H9 (cell line): ENCODE data around the gene MROH2A. TPM values are rescaled to one million over a fixed set of nuclear protein-coding genes. Genes with fewer than 3 reads are reported as not detected.

Experiments
- DNase-seq: peaks from one replicate; pipeline ENCODE4 v3.0.0-alpha.2; 2017
- H2AFZ ChIP-seq: one replicate; pipeline ENCODE4 v1.6.1; 2013; ENCODE audit warnings: mild to moderate bottlenecking, low read length, control low read depth, moderate library complexity
- H2AK5ac ChIP-seq: 2 replicates; pipeline ENCODE4 v1.6.1; 2013; ENCODE audit warnings: low read length, control low read depth, mixed read lengths; ENCODE audit not compliant: insufficient read length
- H2BK120ac ChIP-seq: one replicate; pipeline ENCODE4 v1.6.1; 2013; ENCODE audit warnings: low read depth, mild to moderate bottlenecking, low read length, control low read depth, inconsistent platforms; ENCODE audit not compliant: poor library complexity, severe bottlenecking
- H2BK12ac ChIP-seq: 2 replicates; pipeline ENCODE4 v1.6.1; 2013; ENCODE audit warnings: low read length, control low read depth, mixed read lengths, low read depth; ENCODE audit not compliant: insufficient read length
- H2BK15ac ChIP-seq: 2 replicates; pipeline ENCODE4 v1.6.1; 2013; ENCODE audit warnings: low read depth, low read length, control low read depth
- H2BK20ac ChIP-seq: one replicate; pipeline ENCODE4 v1.6.1; 2013; ENCODE audit warnings: low read depth, mild to moderate bottlenecking, low read length, control low read depth, inconsistent platforms; ENCODE audit not compliant: poor library complexity, severe bottlenecking
- H2BK5ac ChIP-seq: 2 replicates; pipeline ENCODE4 v1.6.1; 2013; ENCODE audit warnings: low read length, control low read depth, mixed read lengths; ENCODE audit not compliant: insufficient read length
- H3K14ac ChIP-seq: 2 replicates; pipeline ENCODE4 v1.6.1; 2013; ENCODE audit warnings: low read length, control low read depth; ENCODE audit not compliant: insufficient read depth
- H3K18ac ChIP-seq: 2 replicates; pipeline ENCODE4 v1.6.1; 2013; ENCODE audit warnings: low read depth, mild to moderate bottlenecking, mixed read lengths, low read length, control low read depth; ENCODE audit not compliant: insufficient read length
- H3K23ac ChIP-seq: 2 replicates; pipeline ENCODE4 v1.6.1; 2013; ENCODE audit warnings: low read length, control low read depth, mixed read lengths, low read depth; ENCODE audit not compliant: insufficient read length
- H3K23me2 ChIP-seq: 2 replicates; pipeline ENCODE4 v1.6.1; 2013; ENCODE audit warnings: low read depth, mild to moderate bottlenecking, mixed read lengths, low read length, control low read depth; ENCODE audit not compliant: insufficient read length, poor library complexity, severe bottlenecking
- H3K27ac ChIP-seq: 2 replicates; pipeline ENCODE4 v1.5.1; 2013; ENCODE audit warnings: low read length, control low read depth, mixed read lengths, low read depth; ENCODE audit not compliant: insufficient read length
- H3K27me3 ChIP-seq: 2 replicates; pipeline ENCODE4 v1.6.1; 2013; ENCODE audit warnings: low read length, control low read depth, inconsistent platforms; ENCODE audit not compliant: insufficient read depth
- H3K4ac ChIP-seq: 2 replicates; pipeline ENCODE4 v1.6.1; 2013; ENCODE audit warnings: low read depth, mild to moderate bottlenecking, control low read depth, inconsistent platforms, low read length, moderate library complexity
- H3K4me1 ChIP-seq: 2 replicates; pipeline ENCODE4 v1.6.1; 2013; ENCODE audit warnings: low read length, control low read depth, inconsistent platforms; ENCODE audit not compliant: insufficient read depth
- H3K4me2 ChIP-seq: 2 replicates; pipeline ENCODE4 v1.6.1; 2013; ENCODE audit warnings: low read length, control low read depth, mixed read lengths; ENCODE audit not compliant: insufficient read length, insufficient read depth
- H3K56ac ChIP-seq: 2 replicates; pipeline ENCODE4 v1.6.1; 2013; ENCODE audit warnings: low read depth, mild to moderate bottlenecking, mixed read lengths, low read length, control low read depth; ENCODE audit not compliant: insufficient read length
- H3K79me1 ChIP-seq: 2 replicates; pipeline ENCODE4 v1.6.1; 2013; ENCODE audit warnings: low read depth, mild to moderate bottlenecking, moderate library complexity, low read length, control low read depth, inconsistent platforms; ENCODE audit not compliant: insufficient read depth, poor library complexity, severe bottlenecking
- H3K79me2 ChIP-seq: 2 replicates; pipeline ENCODE4 v1.6.1; 2013; ENCODE audit warnings: low read length, control low read depth, inconsistent platforms; ENCODE audit not compliant: insufficient read depth
- H3K9ac ChIP-seq: 2 replicates; pipeline ENCODE4 v1.6.1; 2013; ENCODE audit warnings: low read length, control low read depth, mixed read lengths; ENCODE audit not compliant: insufficient read length; ENCODE audit errors: extremely low read depth
- H3K9me3 ChIP-seq: one replicate; pipeline ENCODE4 v1.6.1; 2013; ENCODE audit warnings: low read depth, low read length, inconsistent platforms; ENCODE audit not compliant: control insufficient read depth
- H3T11ph ChIP-seq: one replicate; pipeline ENCODE4 v1.6.1; 2013; ENCODE audit warnings: mild to moderate bottlenecking, low read length, control low read depth, inconsistent platforms
- H4K20me1 ChIP-seq: one replicate; pipeline ENCODE4 v1.6.1; 2013; ENCODE audit not compliant: control insufficient read depth, insufficient read length, insufficient read depth
- H4K5ac ChIP-seq: 2 replicates; pipeline ENCODE4 v1.6.1; 2013; ENCODE audit warnings: low read depth, mild to moderate bottlenecking, mixed read lengths, low read length, control low read depth; ENCODE audit not compliant: insufficient read length
- H4K8ac ChIP-seq: replicated peaks from 2 replicates; pipeline ENCODE4 v1.6.1; 2013; ENCODE audit warnings: low read length, control low read depth, mixed read lengths, low read depth; ENCODE audit not compliant: insufficient read length
- H4K91ac ChIP-seq: 2 replicates; pipeline ENCODE4 v1.6.1; 2013; ENCODE audit warnings: low read depth, mild to moderate bottlenecking, moderate library complexity, mixed read lengths, low read length, control low read depth; ENCODE audit not compliant: insufficient read length
- H3K27ac Mint-ChIP-seq, 3 experiments: 2 replicates in 2 of 3; 3 replicates in 1 of 3; pipeline ENCODE4 v1.8.0; 2020 to 2021; ENCODE audit warnings: mixed read lengths in 3 of 3, mild to moderate bottlenecking in 1 of 3, moderate library complexity in 1 of 3
- H3K27me3 Mint-ChIP-seq: 2 replicates; pipeline ENCODE4 v1.8.0; 2021; ENCODE audit warnings: low read depth, mild to moderate bottlenecking, moderate library complexity, mixed read lengths
- H3K36me3 Mint-ChIP-seq, 3 experiments: 2 replicates in 2 of 3; 3 replicates in 1 of 3; pipeline ENCODE4 v1.8.0; 2020 to 2021; ENCODE audit warnings: low read depth in 3 of 3, mixed read lengths in 3 of 3; ENCODE audit not compliant: insufficient read depth in 1 of 3
- H3K4me1 Mint-ChIP-seq, 2 experiments: 2 replicates each; pipeline ENCODE4 v1.8.0; 2020; ENCODE audit warnings: mixed read lengths in 2 of 2
- H3K4me3 Mint-ChIP-seq, 2 experiments: 2 replicates in 1 of 2; 3 replicates in 1 of 2; pipeline ENCODE4 v1.8.0; 2020 to 2021; ENCODE audit warnings: mild to moderate bottlenecking in 2 of 2, mixed read lengths in 2 of 2, moderate library complexity in 1 of 2
- H3K9me3 Mint-ChIP-seq, 2 experiments: 2 replicates in 1 of 2; 3 replicates in 1 of 2; pipeline ENCODE4 v1.8.0; 2020; ENCODE audit warnings: mild to moderate bottlenecking in 2 of 2, mixed read lengths in 2 of 2, moderate library complexity in 1 of 2
- WGBS: extraction: QIAGEN DNeasy Blood & Tissue Kit; methylation state at CpG from one replicate; pipeline ENCODE4 v1.1.7; 2013; ENCODE audit warnings: missing lambda C conversion rate, low lambda C conversion rate, mixed read lengths; ENCODE audit not compliant: insufficient read length; ENCODE audit errors: extremely low coverage; 5-methylcytosine and 5-hydroxymethylcytosine counted together
- total RNA-seq: library from RNA; stranded (reverse); gene quantifications from 2 replicates; pipeline ENCODE4 v1.2.1, GENCODE V29; 2021
- TF ChIP-seq, protein P1 (sequence below): fragments of 200-600 bp; sonication (generic); conservative IDR thresholded peaks from 3 replicates; pipeline ENCODE4 v1.8.0; 2021; ENCODE audit warnings: antibody characterized with exemption, mild to moderate bottlenecking

Gene MROH2A
- total RNA-seq, 1 experiment from 2014 or later = not detected

DNA sequence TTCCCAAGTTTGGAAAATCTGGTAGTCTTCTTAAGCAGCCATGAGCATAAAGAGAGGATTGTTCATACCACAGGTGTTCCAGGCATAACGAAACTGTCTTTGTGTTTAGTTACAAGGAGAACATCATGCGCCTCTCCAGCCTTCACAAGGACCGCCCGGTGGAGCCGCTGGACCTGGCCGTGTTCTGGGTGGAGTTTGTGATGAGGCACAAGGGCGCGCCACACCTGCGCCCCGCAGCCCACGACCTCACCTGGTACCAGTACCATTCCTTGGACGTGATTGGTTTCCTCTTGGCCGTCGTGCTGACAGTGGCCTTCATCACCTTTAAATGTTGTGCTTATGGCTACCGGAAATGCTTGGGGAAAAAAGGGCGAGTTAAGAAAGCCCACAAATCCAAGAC lies 6.0 kb upstream of the MROH2A start:
- H3K36me3 Mint-ChIP-seq = peaks cover 1 to 4% (median 3%) of the 10 kb centered on the region in 3 experiments; a peak in 4 of 7 replicates
- H2BK12ac ChIP-seq = no peak overlapping the region
- peaks cover 8 to 10% of the 10 kb centered on the region in 2 experiments; a peak in 4 of 5 replicates for H3K9me3 Mint-ChIP-seq
- H3K9me3 ChIP-seq = peaks cover 4% of the 10 kb centered on the region
- H3K79me2 ChIP-seq = no peaks in the 10 kb centered on the region
- no peak overlapping the region for H2AK5ac ChIP-seq
- H4K20me1 ChIP-seq = no peaks in the 10 kb centered on the region
- H3K79me1 ChIP-seq = no peaks in the 10 kb centered on the region
- H3K4me3 Mint-ChIP-seq = no peak overlapping the region
- H4K8ac ChIP-seq = no peak overlapping the region
- H3K4me1 ChIP-seq = peaks cover 2% of the 10 kb centered on the region; the same call in 1 of the 2 replicates
- H3K27me3 Mint-ChIP-seq = no peaks in the 10 kb centered on the region
- no CpG with 5 or more reads among the region's 16 CpGs for WGBS
- no peak overlapping the region for H3K9ac ChIP-seq
- no peak overlapping the region for H3T11ph ChIP-seq
- H3K23me2 ChIP-seq = no peaks in the 10 kb centered on the region
- H3K27ac Mint-ChIP-seq = no peak overlapping the region
- no peak overlapping the region for H2BK120ac ChIP-seq
- no peak overlapping the region for H3K4me2 ChIP-seq
- no peak overlapping the region for H4K91ac ChIP-seq
- H3K14ac ChIP-seq = no peak overlapping the region
- H2BK20ac ChIP-seq = no peak overlapping the region
- no peak overlapping the region for H3K4ac ChIP-seq
- H2BK5ac ChIP-seq = no peak overlapping the region
- DNase-seq = no peak
- peaks cover 5 to 6% of the 10 kb centered on the region in 2 experiments; a peak in 3 of 4 replicates for H3K4me1 Mint-ChIP-seq
- H3K56ac ChIP-seq = no peak overlapping the region
- no peak overlapping the region for H4K5ac ChIP-seq
- H3K27me3 ChIP-seq = no peaks in the 10 kb centered on the region
- H2AFZ ChIP-seq = no peak overlapping the region
- TF ChIP-seq, protein P1, sequence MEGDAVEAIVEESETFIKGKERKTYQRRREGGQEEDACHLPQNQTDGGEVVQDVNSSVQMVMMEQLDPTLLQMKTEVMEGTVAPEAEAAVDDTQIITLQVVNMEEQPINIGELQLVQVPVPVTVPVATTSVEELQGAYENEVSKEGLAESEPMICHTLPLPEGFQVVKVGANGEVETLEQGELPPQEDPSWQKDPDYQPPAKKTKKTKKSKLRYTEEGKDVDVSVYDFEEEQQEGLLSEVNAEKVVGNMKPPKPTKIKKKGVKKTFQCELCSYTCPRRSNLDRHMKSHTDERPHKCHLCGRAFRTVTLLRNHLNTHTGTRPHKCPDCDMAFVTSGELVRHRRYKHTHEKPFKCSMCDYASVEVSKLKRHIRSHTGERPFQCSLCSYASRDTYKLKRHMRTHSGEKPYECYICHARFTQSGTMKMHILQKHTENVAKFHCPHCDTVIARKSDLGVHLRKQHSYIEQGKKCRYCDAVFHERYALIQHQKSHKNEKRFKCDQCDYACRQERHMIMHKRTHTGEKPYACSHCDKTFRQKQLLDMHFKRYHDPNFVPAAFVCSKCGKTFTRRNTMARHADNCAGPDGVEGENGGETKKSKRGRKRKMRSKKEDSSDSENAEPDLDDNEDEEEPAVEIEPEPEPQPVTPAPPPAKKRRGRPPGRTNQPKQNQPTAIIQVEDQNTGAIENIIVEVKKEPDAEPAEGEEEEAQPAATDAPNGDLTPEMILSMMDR = no peak
- H2BK15ac ChIP-seq = no peak overlapping the region
- no peak overlapping the region for H3K23ac ChIP-seq
- no peak overlapping the region for H3K27ac ChIP-seq
- H3K18ac ChIP-seq = no peak overlapping the region
